ENCODE results near the gene PIGBOS1.
"Not testable (repeated sequence)": the region's sequence is repeated elsewhere in the genome, so short reads cannot be mapped to it uniquely, and the experiment has no call there.

The PIGBOS1 gene

DNA sequence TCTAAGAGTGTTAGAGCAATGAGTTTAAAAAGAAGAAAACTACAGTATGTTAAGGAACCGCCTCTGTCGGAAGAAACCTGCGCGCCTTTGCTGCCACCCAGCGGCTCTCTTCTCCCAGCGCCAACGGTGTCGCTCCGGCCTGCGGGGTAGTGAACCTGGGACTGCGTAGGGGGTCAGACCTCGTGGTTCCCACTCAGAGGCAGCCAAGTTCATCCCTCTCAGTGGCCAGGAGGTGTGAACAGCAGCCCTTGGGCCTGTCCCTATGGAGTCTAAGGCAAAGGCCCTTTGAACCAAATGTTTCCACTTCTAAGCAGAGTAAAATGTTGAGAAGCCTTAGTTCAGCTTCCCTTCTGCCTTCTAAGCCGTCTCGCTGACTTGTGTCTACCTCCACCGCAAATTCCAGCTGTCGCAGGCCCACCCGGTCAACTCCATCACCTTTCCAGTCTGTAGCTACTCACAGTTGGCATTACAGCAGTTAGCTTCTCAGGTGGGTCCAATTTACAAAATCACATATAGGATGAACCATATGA, 28.3 kb downstream of the PIGBOS1 start:
- DNase-seq: peak; percentile 89

DNA sequence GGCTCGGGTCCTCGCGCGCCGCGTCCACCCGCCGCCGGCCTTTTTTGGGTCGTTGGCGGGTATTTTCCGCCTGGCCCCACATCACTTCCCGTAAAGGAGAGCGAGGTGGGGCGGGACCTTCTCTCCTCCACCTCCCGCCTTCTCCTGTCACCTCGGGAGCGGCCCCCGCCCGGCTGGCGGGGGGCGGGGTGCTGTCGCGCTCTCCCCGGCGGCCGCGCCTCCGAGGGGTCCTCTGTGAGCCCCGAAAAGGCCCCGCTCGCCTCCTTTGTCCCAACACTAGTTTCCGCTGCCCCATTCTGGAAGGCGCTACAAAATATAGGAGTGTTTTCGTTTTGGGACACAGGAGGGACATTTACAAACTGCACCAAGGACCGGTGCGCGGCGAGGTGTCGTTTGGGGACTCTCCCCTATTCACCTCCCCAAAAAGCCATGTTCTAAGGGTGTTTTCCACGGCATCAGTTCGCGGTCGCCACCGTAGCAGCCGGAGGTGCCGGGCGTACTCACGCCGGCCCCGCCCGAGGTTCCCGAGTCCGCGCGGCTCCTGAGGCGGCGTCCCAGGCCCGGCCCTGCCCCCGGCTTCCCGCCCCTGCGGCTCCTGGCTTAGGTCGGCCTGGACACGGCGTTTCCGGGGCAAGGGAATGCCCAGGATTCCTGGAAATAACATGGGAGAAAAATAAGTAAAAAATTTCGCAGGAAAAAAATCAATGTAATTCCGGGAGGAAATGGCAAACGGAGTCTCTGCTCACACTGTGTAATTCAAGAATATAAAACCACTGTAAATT, 29.0 kb downstream of the PIGBOS1 start, which contains the start of gene RAB27A:
Gene RAB27A (minus strand): TSS at position 68 of the 782 bp plus-strand sequence. CDS start 54,879 bp downstream, outside the sequence.
- peak; percentile 90 for DNase-seq

GRCh38 chr15:55289011-55289745, 29.7 kb downstream of the PIGBOS1 start:
- DNase-seq: peak; percentile 58

GRCh38 chr15:55288006-55288717, 30.8 kb downstream of the PIGBOS1 start:
- no peak for DNase-seq

- not testable (repeated sequence) for DNase-seq
Observed at GRCh38 chr15:55286442-55287189, 32.3 kb downstream of the PIGBOS1 start.

DNA sequence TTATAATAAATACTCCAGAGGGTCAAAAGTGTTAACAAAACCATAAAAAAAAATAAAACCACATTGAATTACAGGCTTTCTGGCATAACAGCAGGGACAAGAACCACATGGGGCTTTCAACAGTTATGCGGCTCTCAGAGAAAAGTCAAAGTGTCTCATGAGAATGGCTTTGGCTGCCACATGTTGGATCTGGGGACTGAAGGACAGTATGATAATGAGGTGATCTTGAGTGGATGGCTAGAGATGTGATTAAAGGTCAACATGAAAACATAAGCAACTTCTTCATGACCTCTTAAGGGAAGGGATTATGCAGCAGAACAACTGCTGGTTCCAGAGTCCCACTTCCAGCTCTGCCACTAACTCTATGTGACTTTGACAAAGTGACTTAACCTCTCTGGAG, 34.5 kb downstream of the PIGBOS1 start:
- DNase-seq: no peak

DNA sequence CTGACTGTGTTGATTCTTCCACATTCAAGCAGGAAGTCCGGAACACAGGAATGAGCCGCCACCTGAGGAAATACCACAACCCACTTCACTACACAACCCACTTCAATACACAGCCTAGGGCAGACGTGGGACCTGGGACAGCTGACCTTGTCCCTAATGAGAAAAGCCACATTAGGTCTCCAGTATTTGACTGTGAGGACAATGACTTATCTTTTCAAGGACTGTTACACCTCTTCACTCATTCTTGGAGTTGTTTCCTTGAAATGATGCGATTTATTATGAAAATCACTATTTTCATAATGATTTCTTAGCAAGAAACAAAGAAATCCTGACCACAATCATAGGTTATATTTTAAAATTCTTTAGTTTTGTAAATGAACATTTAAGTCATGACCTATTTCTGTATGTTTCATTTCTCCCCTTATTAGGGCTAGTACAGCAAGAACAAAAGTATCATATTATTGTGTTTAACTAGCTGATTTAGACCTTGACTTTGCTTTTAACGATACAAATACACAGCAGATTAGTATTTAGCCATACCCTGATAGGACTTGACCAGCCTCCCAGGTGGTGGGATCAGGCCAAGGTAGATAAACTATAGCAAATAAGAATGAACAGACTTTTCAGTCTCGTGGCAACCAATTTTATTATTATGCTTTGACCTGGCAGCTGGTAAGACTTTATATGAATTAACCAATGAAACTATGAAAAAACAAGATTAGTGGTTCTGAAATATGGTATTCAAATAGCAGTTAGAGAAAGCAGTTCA, 35.4 kb downstream of the PIGBOS1 start:
- DNase-seq: no peak

DNA sequence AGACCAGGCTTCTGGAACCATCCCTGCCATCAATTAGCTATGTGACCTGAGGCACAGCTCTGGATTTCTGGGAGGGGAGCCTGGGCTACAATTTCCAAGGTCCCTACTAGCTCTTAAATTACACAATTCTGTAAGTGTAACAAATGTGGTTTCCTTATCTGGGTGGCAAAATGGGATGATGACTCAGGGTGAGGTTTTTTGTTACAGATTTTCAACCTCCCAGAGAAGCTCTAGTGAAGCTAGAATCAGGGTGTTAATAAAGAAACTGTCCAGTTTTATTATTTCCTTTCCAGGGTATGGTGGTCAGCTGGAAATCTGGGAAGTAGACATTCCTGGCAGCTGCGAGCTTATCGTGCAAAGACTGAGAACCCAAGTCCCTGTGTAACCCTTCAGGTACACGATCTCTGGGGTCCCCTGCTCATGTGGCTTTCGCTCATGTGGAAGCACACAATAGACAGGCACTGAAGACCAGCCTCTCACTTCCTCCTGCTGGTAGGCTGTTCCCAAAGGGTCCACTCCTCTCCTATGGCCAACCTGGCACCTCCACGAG, 36.6 kb downstream of the PIGBOS1 start:
- peak; percentile 54 for DNase-seq

- DNase-seq: no peak
Observed at GRCh38 chr15:55281517-55282228, 37.2 kb downstream of the PIGBOS1 start.

GRCh38 chr15:55280589-55280988, 38.3 kb downstream of the PIGBOS1 start:
- not testable (repeated sequence) for DNase-seq

- DNase-seq: peak; percentile 74
Observed at GRCh38 chr15:55279746-55280351, 39.1 kb downstream of the PIGBOS1 start.

- DNase-seq: no peak
Observed at GRCh38 chr15:55279100-55279745, 39.7 kb downstream of the PIGBOS1 start.

GRCh38 chr15:55277715-55278114, 41.2 kb downstream of the PIGBOS1 start:
- no peak for DNase-seq

DNA sequence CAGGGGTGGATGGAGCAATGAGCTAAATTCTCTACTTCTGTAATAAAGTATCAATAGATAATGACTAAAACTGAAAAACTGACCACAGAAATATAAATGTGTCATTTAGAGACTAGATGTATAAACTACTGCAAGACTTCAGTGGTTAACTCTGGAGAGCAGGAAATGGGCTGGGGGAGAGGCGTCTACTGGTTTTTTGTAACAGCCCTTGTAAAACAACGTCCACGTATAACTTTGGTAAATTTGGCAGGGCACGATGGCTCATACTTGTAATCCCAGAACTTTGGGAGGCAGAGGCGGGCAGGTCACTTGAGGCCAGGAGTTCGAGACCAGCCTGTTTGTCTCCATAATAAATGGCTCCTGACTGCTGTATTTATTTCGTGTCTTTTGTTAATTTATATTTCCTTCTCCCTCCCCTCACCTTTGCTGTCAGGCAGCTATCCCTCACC, 41.8 kb downstream of the PIGBOS1 start:
- peak; percentile 76 for DNase-seq

DNA sequence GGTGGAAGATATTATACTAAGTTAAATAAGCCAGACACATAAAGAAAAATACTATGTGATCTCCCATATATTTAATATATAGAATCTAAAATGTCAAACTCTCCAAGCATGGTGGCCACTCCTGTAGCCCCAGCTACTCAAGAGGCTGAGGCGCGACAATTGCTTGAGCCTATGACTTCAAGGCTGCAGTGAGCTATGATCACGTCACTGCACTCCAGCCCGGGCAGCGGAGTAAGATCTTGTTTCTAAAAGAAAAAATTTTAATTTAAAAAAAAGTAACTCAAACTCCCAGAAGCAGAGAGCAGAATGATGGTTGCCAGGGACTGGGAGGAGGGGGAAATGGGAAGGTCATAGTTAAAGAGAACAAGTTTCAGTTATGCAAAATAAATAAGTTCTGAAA, 42.6 kb downstream of the PIGBOS1 start:
- DNase-seq: no peak

GRCh38 chr15:55270291-55270690, 48.6 kb downstream of the PIGBOS1 start:
- DNase-seq: no peak

DNA sequence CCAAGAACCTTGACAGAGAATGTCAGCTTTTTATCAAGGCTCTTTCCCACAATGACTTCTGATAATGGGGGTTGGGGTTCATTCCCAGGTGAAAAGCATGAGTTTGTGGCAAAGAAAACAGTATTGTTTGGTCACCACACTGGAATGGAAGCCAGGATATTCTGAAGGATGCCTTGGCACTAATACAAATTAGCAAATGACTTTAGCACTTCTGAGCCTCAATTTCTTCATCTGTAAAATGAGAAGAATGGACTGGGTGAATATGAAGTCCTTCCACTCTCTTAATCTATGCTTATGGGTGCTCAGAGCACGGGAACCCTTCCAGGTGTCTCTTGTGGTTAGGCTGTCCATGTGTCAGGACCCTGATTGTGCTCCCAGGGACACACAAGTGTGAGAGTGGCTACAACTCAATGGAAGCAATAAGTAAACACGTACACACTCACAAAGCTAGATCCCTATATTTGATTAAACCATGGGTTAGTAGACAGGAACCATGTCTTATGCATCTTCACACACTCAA, 50.7 kb downstream of the PIGBOS1 start:
- DNase-seq: no peak

DNA sequence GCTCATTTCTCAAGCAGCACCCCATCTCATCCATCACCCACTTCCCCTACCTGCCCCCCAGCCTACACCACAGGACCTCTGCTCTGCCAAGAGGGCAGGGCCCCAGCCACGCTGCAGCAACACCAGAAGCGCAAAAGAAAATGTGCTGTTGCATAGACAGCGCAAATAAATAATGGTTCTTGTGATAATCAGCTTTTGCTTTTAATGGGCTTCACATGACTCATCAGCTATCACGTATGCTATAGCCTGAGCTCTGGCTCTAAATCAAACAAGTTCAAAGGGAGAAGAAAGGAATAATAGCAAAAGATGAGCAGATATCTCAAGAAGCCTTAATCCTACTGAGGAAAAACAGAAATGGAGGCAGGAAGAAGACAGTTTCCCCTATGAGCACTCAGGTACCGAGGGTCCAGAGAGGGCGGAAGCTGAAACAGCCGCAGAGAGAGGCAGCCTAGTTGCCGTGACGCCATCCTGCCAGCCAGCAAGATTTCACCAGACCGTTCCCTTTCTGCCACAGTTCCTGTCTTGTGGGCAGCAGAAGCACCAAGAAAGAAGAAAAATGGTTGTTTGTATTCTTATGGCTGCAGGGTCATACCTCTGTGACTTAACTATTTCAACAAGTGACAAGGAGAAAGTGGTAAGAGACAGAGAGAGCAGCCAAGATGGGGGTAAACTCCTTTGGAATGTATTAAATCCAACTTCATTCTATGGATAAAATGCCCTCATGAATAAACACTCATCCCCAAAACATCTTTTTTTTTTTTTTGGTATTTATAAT, 51.3 kb downstream of the PIGBOS1 start:
- DNase-seq: peak; percentile 83
